CD4-positive, alpha-beta memory T cell (primary cell): Measurements from ENCODE around the gene RNF123. TPM values are rescaled to one million over a fixed set of nuclear protein-coding genes. Genes with fewer than 3 reads are reported as not detected.

Experiments used
- CTCF ChIA-PET: fragments of 350-600 bp; sonication (Branson Sonifier 250); formaldehyde crosslinking; loops from one replicate; lab custom pipeline; 2021; ENCODE audit warnings: inconsistent platforms; ENCODE audit not compliant: partially characterized antibody; lab: Charles Lee
- POLR2A ChIA-PET: fragments of 350-600 bp; sonication (Branson Sonifier 250); formaldehyde crosslinking; loops from one replicate; lab custom pipeline; 2021; ENCODE audit not compliant: partially characterized antibody; lab: Charles Lee
- DNase-seq, 5 donors: peaks; one replicate each; pipeline versions ENCODE4 v3.0.0 to v3.0.0-alpha.2; 2020 to 2022; ENCODE audit warnings: mixed read lengths in 1 of 5
- H3K27ac ChIP-seq: one replicate; pipeline ENCODE4 v1.7.0; 2013; ENCODE audit warnings: low read depth, low read length
- H3K27me3 ChIP-seq: 2 replicates; pipeline ENCODE4 v1.7.0; 2013; ENCODE audit warnings: mild to moderate bottlenecking, low read length, moderate library complexity; ENCODE audit not compliant: insufficient read depth
- H3K36me3 ChIP-seq: 2 replicates; pipeline ENCODE4 v1.7.0; 2013; ENCODE audit warnings: mild to moderate bottlenecking, low read length, moderate library complexity; ENCODE audit not compliant: insufficient read depth
- H3K4me1 ChIP-seq: 2 replicates; pipeline ENCODE4 v1.7.0; 2013; ENCODE audit warnings: mild to moderate bottlenecking, low read length, moderate library complexity; ENCODE audit not compliant: insufficient read depth
- H3K4me3 ChIP-seq, 2 donors: one replicate each; pipeline ENCODE4 v1.7.0; 2013; ENCODE audit warnings: low read length in 2 of 2, mild to moderate bottlenecking in 1 of 2
- H3K9me3 ChIP-seq, 2 donors: one replicate each; pipeline ENCODE4 v1.7.0; 2013; ENCODE audit warnings: low read length in 2 of 2, control low read depth in 1 of 2; ENCODE audit not compliant: control insufficient read depth in 1 of 2
- H3K27ac Mint-ChIP-seq, 7 donors: one replicate each; pipeline ENCODE4 v1.8.0; 2020 to 2021; ENCODE audit warnings: mixed read lengths in 7 of 7, mild to moderate bottlenecking in 6 of 7, inconsistent platforms in 3 of 7, moderate library complexity in 3 of 7
- H3K27me3 Mint-ChIP-seq, 2 donors: one replicate each; pipeline ENCODE4 v1.8.0; 2020 to 2021; ENCODE audit warnings: mixed read lengths in 2 of 2
- H3K36me3 Mint-ChIP-seq, 2 donors: one replicate each; pipeline ENCODE4 v1.8.0; 2020 to 2021; ENCODE audit warnings: mixed read lengths in 2 of 2, inconsistent platforms in 1 of 2, mild to moderate bottlenecking in 1 of 2
- H3K4me1 Mint-ChIP-seq, 4 donors: one replicate each; pipeline ENCODE4 v1.8.0; 2020 to 2021; ENCODE audit warnings: mixed read lengths in 4 of 4, mild to moderate bottlenecking in 1 of 4
- H3K4me3 Mint-ChIP-seq, 8 donors: one replicate each; pipeline ENCODE4 v1.8.0; 2020 to 2021; ENCODE audit warnings: mixed read lengths in 8 of 8, mild to moderate bottlenecking in 7 of 8, moderate library complexity in 6 of 8, inconsistent platforms in 3 of 8
- H3K9me3 Mint-ChIP-seq, 8 donors: one replicate each; pipeline ENCODE4 v1.8.0; 2020 to 2021; ENCODE audit warnings: mixed read lengths in 8 of 8, mild to moderate bottlenecking in 5 of 8, inconsistent platforms in 3 of 8, moderate library complexity in 1 of 8
- intact Hi-C: fragments of 100-400 bp; cut with micrococcal nuclease; formaldehyde crosslinking; loops from one replicate; pipeline ENCODE4 v1.15.1; 2023
- polyA plus RNA-seq, 2 donors: library from polyadenylated mRNA; unstranded; fragments of 300-500 nt; fragmentation: Illumina TruSeq; gene quantifications; one replicate each; pipeline ENCODE4 v1.2.3, GENCODE V29; 2021
- total RNA-seq, 2 experiments: library from RNA; stranded (reverse); gene quantifications; one replicate each; pipeline ENCODE4 v1.2.3, GENCODE V29; 2021

Gene RNF123
- total and polyA plus RNA-seq, 4 experiments from 2014 or later, result 3.1 to 74.7 (median 47.4) TPM

- Histone ChIP-seq H3K9me3 (no peaks in the 10 kb centered on the region), H3K27ac (no peak overlapping the region), H3K4me3 (no peak overlapping the region), H3K36me3 (peaks cover 12% of the 10 kb centered on the region), H3K4me1 (no peaks in the 10 kb centered on the region), H3K27me3 (no peaks in the 10 kb centered on the region)
- peak; percentile 66 to 72 (median 68) for DNase-seq
- CTCF ChIA-PET, result interaction anchor here (1.1 to 4.3 kb wide), 4 partner anchors 15 to 164 kb away, joined by 4 to 23 read pairs (median 8); partner anchors contain the start of gene AMIGO3
- Mint-ChIP-seq H3K4me3 (no peak overlapping the region), H3K9me3 (no peaks in the 10 kb centered on the region), H3K27ac (peak overlapping the region in 4 of 7 donors; percentile 41 to 75 (median 66)), H3K36me3 (peaks cover 3 to 28% of the 10 kb centered on the region in 2 donors), H3K4me1 (peaks cover 0 to 9% (median 5%) of the 10 kb centered on the region in 4 donors), H3K27me3 (no peaks in the 10 kb centered on the region)
- intact Hi-C loops, result no loop called here
- POLR2A ChIA-PET, result no interaction called here
Observed at GRCh38 chr3:49703443-49703927, 14.1 kb downstream of the RNF123 start.

GRCh38 chr3:49703956-49704355 lies 14.6 kb downstream of the RNF123 start:
- Mint-ChIP-seq H3K4me3 (no peak overlapping the region), H3K4me1 (peaks cover 0 to 9% (median 5%) of the 10 kb centered on the region in 4 donors), H3K27me3 (no peaks in the 10 kb centered on the region), H3K36me3 (peaks cover 3 to 29% of the 10 kb centered on the region in 2 donors), H3K27ac (peak overlapping the region in 4 of 7 donors; percentile 30 to 75 (median 49)), H3K9me3 (no peaks in the 10 kb centered on the region)
- peak in 1 of 5 donors; percentile 21 for DNase-seq
- CTCF ChIA-PET, result interaction anchor here (1.1 to 4.3 kb wide), 4 partner anchors 15 to 164 kb away, joined by 4 to 23 read pairs (median 8); partner anchors contain the start of gene AMIGO3
- H3K4me3 ChIP-seq, result no peak overlapping the region
- intact Hi-C loops, result no loop called here
- POLR2A ChIA-PET, result no interaction called here
- peaks cover 12% of the 10 kb centered on the region for H3K36me3 ChIP-seq
- no peak overlapping the region for H3K27ac ChIP-seq
- H3K4me1 ChIP-seq, result no peaks in the 10 kb centered on the region
- H3K9me3 ChIP-seq, result no peaks in the 10 kb centered on the region
- H3K27me3 ChIP-seq, result no peaks in the 10 kb centered on the region

- Mint-ChIP-seq H3K4me3 (no peak overlapping the region), H3K27ac (peak overlapping the region in 1 of 7 donors; percentile 24), H3K4me1 (peaks cover 0 to 9% (median 5%) of the 10 kb centered on the region in 4 donors), H3K9me3 (no peaks in the 10 kb centered on the region), H3K27me3 (no peaks in the 10 kb centered on the region), H3K36me3 (peaks cover 3 to 29% of the 10 kb centered on the region in 2 donors)
- no peaks in the 10 kb centered on the region for H3K27me3 ChIP-seq
- DNase-seq, result peak in 1 of 5 donors; percentile 16
- intact Hi-C loops, result no loop called here
- no peak overlapping the region for H3K4me3 ChIP-seq
- ChIA-PET POLR2A (no interaction called here), CTCF (interaction anchor here (3.7 to 4.3 kb wide), 2 partner anchors 14 to 135 kb away, joined by 9 to 23 read pairs; partner anchors contain the start of gene AMIGO3)
- no peak overlapping the region for H3K27ac ChIP-seq
- no peaks in the 10 kb centered on the region for H3K9me3 ChIP-seq
- H3K4me1 ChIP-seq, result no peaks in the 10 kb centered on the region
- peaks cover 12% of the 10 kb centered on the region for H3K36me3 ChIP-seq
Observed at GRCh38 chr3:49704629-49705028, 15.3 kb downstream of the RNF123 start.

- Mint-ChIP-seq H3K27ac (no peak overlapping the region), H3K27me3 (no peaks in the 10 kb centered on the region), H3K4me3 (no peak overlapping the region), H3K36me3 (peaks cover 3 to 25% of the 10 kb centered on the region in 2 donors), H3K9me3 (no peaks in the 10 kb centered on the region), H3K4me1 (peaks cover 0 to 9% (median 5%) of the 10 kb centered on the region in 4 donors)
- peaks cover 12% of the 10 kb centered on the region for H3K36me3 ChIP-seq
- ChIA-PET CTCF (interaction anchor here (3.7 kb wide), 1 partner anchor 13 kb away, joined by 9 read pairs; the partner anchor contains the start of gene AMIGO3), POLR2A (interaction anchor here (1.3 kb wide), 1 partner anchor 12 kb away, joined by 3 read pairs; no protein-coding TSS in a partner anchor)
- no peaks in the 10 kb centered on the region for H3K4me1 ChIP-seq
- no peaks in the 10 kb centered on the region for H3K27me3 ChIP-seq
- H3K9me3 ChIP-seq, result no peaks in the 10 kb centered on the region
- H3K4me3 ChIP-seq, result no peak overlapping the region
- H3K27ac ChIP-seq, result no peak overlapping the region
- intact Hi-C loops, result no loop called here
- DNase-seq, result peak in 1 of 5 donors; percentile 3
Observed at GRCh38 chr3:49705390-49705960, 16.1 kb downstream of the RNF123 start.

- DNase-seq, result peak in 1 of 5 donors; percentile 31
- Mint-ChIP-seq H3K27me3 (no peaks in the 10 kb centered on the region), H3K4me3 (no peak overlapping the region), H3K9me3 (no peaks in the 10 kb centered on the region), H3K27ac (peak overlapping the region in 2 of 7 donors; percentile 22 to 53), H3K4me1 (peaks cover 0 to 9% (median 5%) of the 10 kb centered on the region in 4 donors), H3K36me3 (peaks cover 3 to 25% of the 10 kb centered on the region in 2 donors)
- no peak overlapping the region for H3K4me3 ChIP-seq
- H3K9me3 ChIP-seq, result no peaks in the 10 kb centered on the region
- no peaks in the 10 kb centered on the region for H3K4me1 ChIP-seq
- H3K27me3 ChIP-seq, result no peaks in the 10 kb centered on the region
- no peak overlapping the region for H3K27ac ChIP-seq
- ChIA-PET POLR2A (interaction anchor here (1.3 kb wide), 1 partner anchor 11 kb away, joined by 3 read pairs; no protein-coding TSS in a partner anchor), CTCF (interaction anchor here (1.3 to 3.7 kb wide), 2 partner anchors 12 to 167 kb away, joined by 3 to 9 read pairs; partner anchors contain the start of gene AMIGO3)
- H3K36me3 ChIP-seq, result peaks cover 12% of the 10 kb centered on the region
- intact Hi-C loops, result no loop called here
Observed at GRCh38 chr3:49706456-49707112, 17.2 kb downstream of the RNF123 start.

GRCh38 chr3:49707113-49707480 lies 17.7 kb downstream of the RNF123 start:
- Mint-ChIP-seq H3K36me3 (peaks cover 3 to 24% of the 10 kb centered on the region in 2 donors), H3K27me3 (no peaks in the 10 kb centered on the region), H3K27ac (peak overlapping the region in 4 of 7 donors; percentile 2 to 84 (median 61)), H3K9me3 (no peaks in the 10 kb centered on the region), H3K4me1 (peaks cover 0 to 14% (median 5%) of the 10 kb centered on the region in 4 donors), H3K4me3 (no peak overlapping the region)
- CTCF ChIA-PET, result interaction anchor here (1.3 kb wide), 1 partner anchor 167 kb away, joined by 3 read pairs; no protein-coding TSS in a partner anchor
- no peaks in the 10 kb centered on the region for H3K9me3 ChIP-seq
- DNase-seq, result peak in 1 of 5 donors; percentile 2
- H3K27me3 ChIP-seq, result no peaks in the 10 kb centered on the region
- H3K27ac ChIP-seq, result no peak overlapping the region
- intact Hi-C loops, result no loop called here
- POLR2A ChIA-PET, result no interaction called here
- H3K4me1 ChIP-seq, result no peaks in the 10 kb centered on the region
- peaks cover 10% of the 10 kb centered on the region for H3K36me3 ChIP-seq
- H3K4me3 ChIP-seq, result no peak overlapping the region

GRCh38 chr3:49709852-49710251 lies 20.5 kb downstream of the RNF123 start:
- no peaks in the 10 kb centered on the region for H3K9me3 Mint-ChIP-seq
- ChIA-PET CTCF (no interaction called here), POLR2A (no interaction called here)
- no peak overlapping the region for H3K4me3 ChIP-seq
- H3K27me3 Mint-ChIP-seq, result no peaks in the 10 kb centered on the region
- peaks cover 1 to 17% (median 3%) of the 10 kb centered on the region in 4 donors for H3K4me1 Mint-ChIP-seq
- H3K9me3 ChIP-seq, result no peaks in the 10 kb centered on the region
- intact Hi-C loops, result no loop called here
- H3K4me1 ChIP-seq, result peaks cover 10% of the 10 kb centered on the region
- peaks cover 3 to 13% of the 10 kb centered on the region in 2 donors for H3K36me3 Mint-ChIP-seq
- no peak for DNase-seq
- no peaks in the 10 kb centered on the region for H3K27me3 ChIP-seq
- peak overlapping the region in 1 of 7 donors; percentile 63 for H3K27ac Mint-ChIP-seq
- peaks cover 4% of the 10 kb centered on the region for H3K36me3 ChIP-seq
- no peak overlapping the region for H3K4me3 Mint-ChIP-seq
- H3K27ac ChIP-seq, result no peak overlapping the region
